ENCODE results near the gene PRDX5. TPM values are rescaled to one million over a fixed set of nuclear protein-coding genes. Genes with fewer than 3 reads are reported as not detected.

The PRDX5 gene
- total RNA-seq, 1 donor from 2014 or later, result 357 TPM

DNA sequence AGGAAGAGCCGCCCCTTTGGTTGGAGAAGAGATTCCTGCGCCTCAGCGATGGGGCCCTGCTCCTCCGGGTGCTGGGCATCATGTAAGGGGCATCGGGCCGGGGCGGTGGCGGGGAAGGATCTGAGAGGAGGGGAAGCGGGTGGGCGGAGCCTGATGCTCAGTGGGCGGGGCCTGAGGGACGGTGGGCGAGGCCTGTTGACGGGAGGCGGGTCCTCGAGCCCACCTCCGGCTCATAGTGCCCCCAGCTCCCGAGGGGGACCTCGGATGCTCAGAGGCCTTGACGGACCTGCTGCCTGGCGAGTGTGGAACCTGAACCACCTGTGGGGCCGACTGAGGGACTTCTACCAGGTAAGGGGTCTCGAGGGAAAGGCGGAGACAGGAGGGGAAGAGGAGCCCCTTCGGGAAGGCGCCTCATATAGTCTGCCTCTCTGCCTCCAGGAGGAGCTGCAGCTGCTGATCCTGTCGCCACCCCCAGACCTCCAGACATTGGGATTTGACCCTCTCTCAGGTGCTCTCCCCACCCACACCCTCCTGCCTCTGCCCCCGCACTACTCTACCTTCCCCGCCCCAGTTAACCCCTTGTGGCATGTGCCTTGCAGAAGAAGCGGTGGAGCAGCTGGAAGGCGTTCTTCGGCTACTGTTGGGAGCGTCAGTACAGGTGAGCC lies 22.9 kb downstream of the PRDX5 start:
- no peak for TF ChIP-seq CTCF (conservative IDR thresholded peaks at IDR 0.05; ENCODE audit: low read depth, low read length)
- no peak for DNase-seq (ENCODE audit: low read depth)
- H3K4me3 ChIP-seq (ENCODE audit: low read depth, low read length), result no peak overlapping the region

DNA sequence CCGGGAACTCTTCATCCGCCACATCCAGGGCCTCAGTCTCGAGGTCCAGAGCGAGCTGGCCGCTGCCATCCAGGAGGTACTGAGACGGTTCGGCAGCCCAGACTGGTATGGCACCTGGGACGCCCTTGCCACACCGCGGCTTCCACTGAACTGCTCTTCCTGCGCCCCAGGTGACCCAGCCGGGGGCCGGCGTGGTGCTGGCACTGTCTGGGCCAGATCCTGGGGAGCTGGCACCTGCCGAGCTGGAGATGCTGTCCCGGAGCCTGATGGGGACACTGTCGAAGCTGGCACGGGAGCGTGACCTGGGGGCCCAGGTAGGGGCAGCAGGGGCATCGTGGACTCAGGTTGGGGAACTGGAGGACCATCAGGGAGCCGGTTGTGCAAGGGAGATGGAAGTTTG lies 23.5 kb downstream of the PRDX5 start:
- TF ChIP-seq CTCF (conservative IDR thresholded peaks at IDR 0.05; ENCODE audit: low read depth, low read length), result no peak
- H3K4me3 ChIP-seq (ENCODE audit: low read depth, low read length), result no peak overlapping the region
- no peak for DNase-seq (ENCODE audit: low read depth)

DNA sequence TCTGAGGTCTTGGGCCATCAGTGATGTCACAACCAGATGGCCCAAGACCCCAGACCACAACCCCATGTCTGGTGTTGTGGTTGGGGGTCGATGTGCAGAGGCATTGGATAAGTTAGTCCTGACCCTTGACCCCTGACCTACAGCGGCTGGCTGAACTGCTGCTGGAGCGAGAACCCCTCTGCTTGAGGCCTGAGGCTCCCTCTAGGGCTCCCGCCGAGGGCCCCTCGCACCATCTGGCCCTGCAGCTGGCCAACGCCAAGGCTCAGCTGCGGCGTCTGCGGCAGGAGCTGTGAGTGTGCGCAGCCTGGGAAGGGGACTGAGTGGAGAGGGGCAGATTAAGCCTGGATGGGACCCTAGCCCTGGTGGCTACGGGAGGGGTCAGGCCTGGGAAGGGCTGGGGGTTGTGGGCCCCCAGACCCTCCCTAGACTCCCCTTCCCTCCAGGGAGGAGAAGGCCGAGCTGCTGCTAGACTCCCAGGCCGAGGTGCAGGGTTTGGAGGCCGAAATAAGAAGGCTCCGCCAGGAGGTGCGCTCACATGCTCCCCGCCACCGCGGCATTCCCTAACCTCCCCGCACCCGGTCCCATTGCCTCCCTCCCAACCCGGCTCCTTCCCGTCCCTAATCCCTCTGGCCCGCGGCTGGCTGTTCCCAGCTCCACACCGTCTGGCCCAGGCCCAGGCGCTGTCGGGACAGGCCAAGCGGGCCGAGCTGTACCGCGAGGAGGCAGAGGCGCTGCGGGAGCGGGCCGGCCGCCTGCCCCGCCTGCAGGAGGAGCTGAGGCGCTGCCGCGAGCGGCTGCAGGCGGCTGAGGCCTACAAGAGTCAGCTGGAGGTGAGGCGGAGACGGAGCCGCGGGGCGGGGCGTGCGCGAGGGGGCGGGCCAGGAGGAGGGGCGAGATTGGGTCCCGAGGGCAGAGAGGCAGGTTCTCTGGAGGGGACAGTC lies 24.2 kb downstream of the PRDX5 start:
- no peak for DNase-seq (ENCODE audit: low read depth)
- TF ChIP-seq CTCF (conservative IDR thresholded peaks at IDR 0.05; ENCODE audit: low read depth, low read length), result peak; percentile 40
- H3K4me3 ChIP-seq (ENCODE audit: low read depth, low read length), result peak overlapping the region; percentile 52

GRCh38 chr11:64342869-64343745 lies 25.2 kb downstream of the PRDX5 start:
- TF ChIP-seq CTCF (conservative IDR thresholded peaks at IDR 0.05; ENCODE audit: low read depth, low read length), result no peak
- no peak for DNase-seq (ENCODE audit: low read depth)
- peak overlapping the region; percentile 52 for H3K4me3 ChIP-seq (ENCODE audit: low read depth, low read length)

- DNase-seq (ENCODE audit: low read depth), result no peak
- H3K4me3 ChIP-seq (ENCODE audit: low read depth, low read length), result no peak overlapping the region
- TF ChIP-seq CTCF (conservative IDR thresholded peaks at IDR 0.05; ENCODE audit: low read depth, low read length), result peak; percentile 58
Measured at GRCh38 chr11:64343767-64344559, 26.0 kb downstream of the PRDX5 start.

DNA sequence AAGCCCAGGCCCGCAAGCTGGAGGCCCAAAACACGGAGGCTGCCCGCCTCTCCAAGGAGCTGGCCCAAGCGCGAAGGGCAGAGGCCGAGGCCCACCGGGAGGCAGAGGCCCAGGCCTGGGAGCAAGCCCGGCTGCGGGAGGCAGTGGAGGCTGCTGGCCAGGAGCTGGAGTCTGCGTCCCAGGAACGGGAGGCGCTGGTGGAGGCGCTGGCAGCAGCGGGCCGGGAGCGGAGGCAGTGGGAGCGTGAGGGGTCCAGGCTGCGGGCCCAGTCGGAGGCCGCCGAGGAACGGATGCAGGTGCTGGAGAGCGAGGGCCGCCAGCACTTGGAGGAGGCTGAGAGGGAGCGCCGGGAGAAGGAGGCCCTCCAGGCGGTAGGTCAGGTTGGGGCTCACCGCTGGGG lies 26.9 kb downstream of the PRDX5 start:
- H3K4me3 ChIP-seq (ENCODE audit: low read depth, low read length), result no peak overlapping the region
- no peak for TF ChIP-seq CTCF (conservative IDR thresholded peaks at IDR 0.05; ENCODE audit: low read depth, low read length)
- DNase-seq (ENCODE audit: low read depth), result no peak

All from epithelial cell of proximal tubule (primary cell).